ENCODE data around the gene DCBLD2. TPM values are rescaled to one million over a fixed set of nuclear protein-coding genes. Genes with fewer than 3 reads are reported as not detected.

Gene DCBLD2
- total and polyA plus RNA-seq, 2 of the 4 experiments (the other 2 are of a cell fraction) = 121 to 196 TPM

- Histone ChIP-seq H4K91ac (ENCODE audit: insufficient read depth, low read depth, low read length) (no peak within 1 kb of the TSS), H3K4me2 (ENCODE audit: low read depth, low read length) (no peak within 1 kb of the TSS), H3K56ac (ENCODE audit: extremely low read depth, insufficient read depth, low read length) (no peak within 1 kb of the TSS), H4K20me1 (ENCODE audit: insufficient read depth, low read length) (no peaks in the 10 kb centered on the region), H4K5ac (ENCODE audit: low read depth, low read length) (no peak within 1 kb of the TSS), H2AFZ (replicated peaks; ENCODE audit: low read length, poor library complexity) (no peak within 1 kb of the TSS), H3K23ac (ENCODE audit: low read depth, low read length) (0 out of 2 replicates have a peak within 1 kb of the TSS, but pooled peaks have one; percentile 20), H3K4me3 (ENCODE audit: insufficient read depth, low read depth, low read length) (no peak within 1 kb of the TSS), H3K4me1 (ENCODE audit: control insufficient read depth, insufficient read depth, low read length) (peaks cover 4% of the 10 kb centered on the region), H2AK5ac (ENCODE audit: low read depth, low read length) (no peak within 1 kb of the TSS; the same call in 1 of the 2 replicates), H4K8ac (ENCODE audit: low read depth in 2 of 2, low read length in 2 of 2) (no peak within 1 kb of the TSS), H2BK5ac (ENCODE audit: low read depth, low read length, poor library complexity, severe bottlenecking) (no peak within 1 kb of the TSS), H2BK15ac (ENCODE audit: low read depth, low read length) (no peak within 1 kb of the TSS), H3K9me3 (ENCODE audit: control insufficient read depth, insufficient read depth, low read length) (no peaks in the 10 kb centered on the region), H3K27me3 (ENCODE audit: control insufficient read depth, insufficient read depth, low read length) (no peaks in the 10 kb centered on the region; the same call in 1 of the 2 replicates), H3K14ac (replicated peaks; ENCODE audit: low read depth, low read length) (no peak within 1 kb of the TSS), H3K4ac (ENCODE audit: low read depth, low read length) (no peak within 1 kb of the TSS), H3K27ac (ENCODE audit: insufficient read depth, low read length) (no peak within 1 kb of the TSS), H3K36me3 (ENCODE audit: control insufficient read depth, insufficient read depth, low read length) (no peaks in the 10 kb centered on the region), H3K9ac (ENCODE audit: low read depth, low read length) (no peak within 1 kb of the TSS), H3K9me1 (ENCODE audit: insufficient read depth, low read length) (no peaks in the 10 kb centered on the region), H3K79me1 (ENCODE audit: low read depth in 1 of 2, low read length in 2 of 2) (no peaks in the 10 kb centered on the region), H2BK20ac (ENCODE audit: low read depth, low read length) (no peak within 1 kb of the TSS), H2AK9ac (replicated peaks; ENCODE audit: low read depth, low read length, poor library complexity) (no peak within 1 kb of the TSS), H3K18ac (ENCODE audit: low read depth, low read length) (no peak within 1 kb of the TSS), H2BK120ac (ENCODE audit: low read depth, low read length) (no peak within 1 kb of the TSS)
- POLR2A ChIA-PET (ENCODE audit: unreplicated experiment) = no interaction called here
- ATAC-seq (ENCODE audit: low read depth) (no peak), DNase-seq (peak; percentile 42)
- intact Hi-C loops (cut with micrococcal nuclease) = no loop called here
- no peak for TF ChIP-seq RAD21 (IDR thresholded peaks at IDR 0.05; ENCODE audit: low read length)
- TF ChIP-seq, protein P1, sequence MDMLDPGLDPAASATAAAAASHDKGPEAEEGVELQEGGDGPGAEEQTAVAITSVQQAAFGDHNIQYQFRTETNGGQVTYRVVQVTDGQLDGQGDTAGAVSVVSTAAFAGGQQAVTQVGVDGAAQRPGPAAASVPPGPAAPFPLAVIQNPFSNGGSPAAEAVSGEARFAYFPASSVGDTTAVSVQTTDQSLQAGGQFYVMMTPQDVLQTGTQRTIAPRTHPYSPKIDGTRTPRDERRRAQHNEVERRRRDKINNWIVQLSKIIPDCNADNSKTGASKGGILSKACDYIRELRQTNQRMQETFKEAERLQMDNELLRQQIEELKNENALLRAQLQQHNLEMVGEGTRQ (IDR thresholded peaks at IDR 0.05; ENCODE audit: low read depth, low read length) = no peak
- no peak for TF ChIP-seq ELK1 (IDR thresholded peaks at IDR 0.05; ENCODE audit: borderline replicate concordance, low read depth, low read length)
- TF ChIP-seq RCOR1 (IDR thresholded peaks at IDR 0.05; ENCODE audit: insufficient replicate concordance, low read length) = no peak
- dilution Hi-C loops (cut with HindIII; ENCODE audit: low sequenced_read_pairs, unreplicated experiment) = no loop called here
- in situ Hi-C loops (cut with MboI; ENCODE audit: low sequenced_read_pairs) = no loop called here
- WGBS, 2 experiments (ENCODE audit: extremely low coverage in 2 of 2, insufficient read length in 1 of 2) = 83% methylated on average over 1 of the region's 1 CpG; no CpG with 5 or more reads in 1 of the 2 experiments
- CTCF ChIA-PET = no interaction called here
- no TSS peak for BruUV-seq (replicated peaks)
Measured at GRCh38 chr3:98763076-98763475, 138.4 kb downstream of the DCBLD2 start, which contains the start of gene ST3GAL6. TSS of gene ST3GAL6 (plus strand) at chr3:98763340. CDS start at chr3:98768441, 5,101 bp downstream.
